Measurements from ENCODE around the gene BGN.

GRCh38 chrX:153474266-153474665 lies 20.5 kb upstream of the BGN start:
- TF ChIP-seq POLR2A (IDR thresholded peaks at IDR 0.05) (no peak), CTCF (IDR thresholded peaks at IDR 0.05) (no peak)

Measured in prostate gland (tissue), 2 donors.